NCI-H345 treated with DMSO at 0.1 percent for 48 hours (cell line): ENCODE data around the gene DDX31.

Source experiments
- DNase-seq: peaks from one replicate; lab custom pipeline; 2025; ENCODE audit not compliant: unreplicated experiment; lab: John Stamatoyannopoulos, UW

The DDX31 gene

GRCh38 chr9:132597073-132597775, 72.6 kb downstream of the DDX31 start:
- DNase-seq: no peak

GRCh38 chr9:132596200-132596599, 73.6 kb downstream of the DDX31 start:
- DNase-seq: no peak

- no peak for DNase-seq
Measured at GRCh38 chr9:132595319-132595718, 74.5 kb downstream of the DDX31 start.

GRCh38 chr9:132594412-132594811, 75.4 kb downstream of the DDX31 start:
- no peak for DNase-seq

GRCh38 chr9:132592451-132592850, 77.3 kb downstream of the DDX31 start:
- DNase-seq: no peak

GRCh38 chr9:132591751-132592314, 78.0 kb downstream of the DDX31 start:
- DNase-seq: no peak

- no peak for DNase-seq
Measured at GRCh38 chr9:132591244-132591643, 78.5 kb downstream of the DDX31 start.

GRCh38 chr9:132590318-132591182, 79.2 kb downstream of the DDX31 start:
- DNase-seq: no peak

- DNase-seq: no peak
Measured at GRCh38 chr9:132590037-132590317, 79.8 kb downstream of the DDX31 start.

GRCh38 chr9:132589148-132590036, 80.4 kb downstream of the DDX31 start:
- DNase-seq: no peak

GRCh38 chr9:132588501-132589147, 81.2 kb downstream of the DDX31 start:
- no peak for DNase-seq

GRCh38 chr9:132588098-132588497, 81.7 kb downstream of the DDX31 start:
- DNase-seq: no peak

- DNase-seq: no peak
Measured at GRCh38 chr9:132587592-132587955, 82.2 kb downstream of the DDX31 start.

- DNase-seq: no peak
Measured at GRCh38 chr9:132586830-132587591, 82.8 kb downstream of the DDX31 start.

- no peak for DNase-seq
Measured at GRCh38 chr9:132585954-132586829, 83.6 kb downstream of the DDX31 start.

GRCh38 chr9:132584601-132585560, 84.9 kb downstream of the DDX31 start:
- no peak for DNase-seq

- no peak for DNase-seq
Measured at GRCh38 chr9:132583584-132584304, 86.0 kb downstream of the DDX31 start.
